ENCODE results near the gene PSMC3. TPM values are rescaled to one million over a fixed set of nuclear protein-coding genes. Genes with fewer than 3 reads are reported as not detected.

PSMC3 gene
- polyA plus RNA-seq, 12 donors, result 114 to 200 (median 127) TPM; not detected in 1

- no peak for DNase-seq
Observed at GRCh38 chr11:47377571-47378009, 48.6 kb downstream of the PSMC3 start.

GRCh38 chr11:47376525-47377371 lies 49.5 kb downstream of the PSMC3 start:
- DNase-seq, result no peak

GRCh38 chr11:47376107-47376524 lies 50.1 kb downstream of the PSMC3 start:
- no peak for DNase-seq

GRCh38 chr11:47375546-47376085 lies 50.6 kb downstream of the PSMC3 start:
- no peak for DNase-seq

- no peak for DNase-seq
Observed at GRCh38 chr11:47375020-47375419, 51.2 kb downstream of the PSMC3 start.

- DNase-seq, result no peak
Observed at GRCh38 chr11:47374720-47375019, 51.6 kb downstream of the PSMC3 start.

GRCh38 chr11:47373876-47374719 lies 52.1 kb downstream of the PSMC3 start:
- peak; percentile 73 for DNase-seq

GRCh38 chr11:47372422-47372821 lies 53.8 kb downstream of the PSMC3 start:
- DNase-seq, result no peak

- DNase-seq, result no peak
Observed at GRCh38 chr11:47369676-47370075, 56.6 kb downstream of the PSMC3 start.

Other genes starting within 250 kb of the PSMC3 start
- 10 to 100 TPM in 11 of 12 donors, not detected in 1; 52.3 to 97.8 (median 72.5) TPM for gene ARFGAP2, start 249.6 kb downstream of the PSMC3 start, polyA plus RNA-seq (ENCODE audit: insufficient read length in 12 of 12)
- 100 to 1,000 TPM in 10 of 12 donors, 10 to 100 TPM in 1, not detected in 1; 82.5 to 284 (median 153) TPM for gene PACSIN3, start 240.0 kb downstream of the PSMC3 start, polyA plus RNA-seq (ENCODE audit: insufficient read length in 12 of 12)
- gene DDB2, start 211.5 kb downstream of the PSMC3 start, polyA plus RNA-seq (ENCODE audit: insufficient read length in 12 of 12), result 10 to 100 TPM in 10 of 12 donors, 1 to 10 TPM in 1, not detected in 1; 9.6 to 21.4 (median 13.7) TPM
- 10 to 100 TPM in 11 of 12 donors, not detected in 1; 15.6 to 35.4 (median 23.4) TPM for gene ACP2, start 177.6 kb downstream of the PSMC3 start, polyA plus RNA-seq (ENCODE audit: insufficient read length in 12 of 12)
- 10 to 100 TPM in 11 of 12 donors, not detected in 1; 10.3 to 42.1 (median 16.1) TPM for gene NR1H3, start 168.4 kb downstream of the PSMC3 start, polyA plus RNA-seq (ENCODE audit: insufficient read length in 12 of 12)
- gene MADD, start 156.3 kb downstream of the PSMC3 start, polyA plus RNA-seq (ENCODE audit: insufficient read length in 12 of 12), result 10 to 100 TPM in 11 of 12 donors, not detected in 1; 22.9 to 45.0 (median 28.7) TPM
- 1 to 10 TPM in 2 of 12 donors, under 1 TPM in 8, not detected in 2; 0.13 to 1.1 (median 0.60) TPM for gene MYBPC3, start 73.7 kb downstream of the PSMC3 start, polyA plus RNA-seq (ENCODE audit: insufficient read length in 12 of 12)
- 10 to 100 TPM in 2 of 12 donors, 1 to 10 TPM in 9, not detected in 1; 3.7 to 17.6 (median 4.6) TPM for gene SPI1, start 47.9 kb downstream of the PSMC3 start, polyA plus RNA-seq (ENCODE audit: insufficient read length in 12 of 12)
- 10 to 100 TPM in 11 of 12 donors, not detected in 1; 28.2 to 65.2 (median 31.6) TPM for gene SLC39A13, start 17.8 kb downstream of the PSMC3 start, polyA plus RNA-seq (ENCODE audit: insufficient read length in 12 of 12)
- gene RAPSN, start 22.7 kb upstream of the PSMC3 start, polyA plus RNA-seq (ENCODE audit: insufficient read length in 12 of 12), result 100 to 1,000 TPM in 2 of 12 donors, 10 to 100 TPM in 9, not detected in 1; 33.9 to 108 (median 76.9) TPM
- gene CELF1, start 126.7 kb upstream of the PSMC3 start, polyA plus RNA-seq (ENCODE audit: insufficient read length in 12 of 12), result 100 to 1,000 TPM in 1 of 12 donors, 10 to 100 TPM in 11; 58.2 to 126 (median 79.2) TPM
- 10 to 100 TPM in 11 of 12 donors, not detected in 1; 20.6 to 33.9 (median 25.0) TPM for gene PTPMT1, start 139.2 kb upstream of the PSMC3 start, polyA plus RNA-seq (ENCODE audit: insufficient read length in 12 of 12)
- 10 to 100 TPM in 11 of 12 donors, not detected in 1; 10.9 to 14.7 (median 12.7) TPM for gene KBTBD4, start 152.5 kb upstream of the PSMC3 start, polyA plus RNA-seq (ENCODE audit: insufficient read length in 12 of 12)
- gene NDUFS3, start 152.6 kb upstream of the PSMC3 start, polyA plus RNA-seq (ENCODE audit: insufficient read length in 12 of 12), result 100 to 1,000 TPM in 4 of 12 donors, 10 to 100 TPM in 7, not detected in 1; 65.9 to 122 (median 94.5) TPM
- gene FAM180B, start 160.2 kb upstream of the PSMC3 start, polyA plus RNA-seq (ENCODE audit: insufficient read length in 12 of 12), result 1 to 10 TPM in 10 of 12 donors, not detected in 2; 2.2 to 4.2 (median 3.1) TPM
- gene C1QTNF4, start 168.0 kb upstream of the PSMC3 start, polyA plus RNA-seq (ENCODE audit: insufficient read length in 12 of 12), result 10 to 100 TPM in 1 of 12 donors, 1 to 10 TPM in 9, not detected in 2; 4.1 to 12.7 (median 7.0) TPM
- 10 to 100 TPM in 11 of 12 donors, not detected in 1; 40.1 to 81.5 (median 76.6) TPM for gene MTCH2, start 216.1 kb upstream of the PSMC3 start, polyA plus RNA-seq (ENCODE audit: insufficient read length in 12 of 12)